A549 (cell line): ENCODE measurements around the gene IL3. TPM values are rescaled to one million over a fixed set of nuclear protein-coding genes. Genes with fewer than 3 reads are reported as not detected.

Experiments
- ATAC-seq, 2 experiments: fragments of 200-7000 bp in 1 of 2; fragments of >200 bp in 1 of 2; cut with Nextera tagmentation in 1 of 2; cut with Tn5 transposase in 1 of 2; 3 replicates each; pipeline versions ENCODE4 v1.8.0 to v1.9.1; 2018 to 2020; ENCODE audit warnings: mild to moderate bottlenecking in 1 of 2, moderate library complexity in 1 of 2
- CTCF ChIA-PET: fragments of 300-600 bp; sonication (Branson Sonifier 250); formaldehyde crosslinking; extraction: SDS; loops from one replicate; lab custom pipeline; 2021; ENCODE audit warnings: antibody characterized with exemption, inconsistent platforms; lab: Yijun Ruan, JAX
- POLR2A ChIA-PET: fragments of 350-600 bp; formaldehyde crosslinking; extraction: SDS; loops from one replicate; lab custom pipeline; 2021; ENCODE audit warnings: antibody characterized with exemption, inconsistent platforms; lab: Yijun Ruan, JAX
- DNase-seq, 2 experiments: peaks; one replicate each; pipeline versions ENCODE4 v3.0.0 to v3.0.0-alpha.2; 2011 to 2016; ENCODE audit warnings: low read depth in 1 of 2, low spot score in 1 of 2
- FAIRE-seq: peaks from 2 replicates; lab custom pipeline; 2011; peaks lifted over from hg19 to GRCh38; lab: Jason Lieb, UNC
- H3K27ac ChIP-seq, 2 experiments: fragments of >200 bp; sonication (Bioruptor Twin); formaldehyde crosslinking; 3 replicates each; pipeline ENCODE4 v1.5.1; 2016 to 2017
- H3K4me1 ChIP-seq: fragments of >200 bp; sonication (Bioruptor Twin); formaldehyde crosslinking; 3 replicates; pipeline ENCODE4 v1.6.1; 2016
- H3K4me2 ChIP-seq: fragments of >200 bp; sonication (Bioruptor Twin); formaldehyde crosslinking; 3 replicates; pipeline ENCODE4 v1.6.1; 2016
- H3K4me3 ChIP-seq: fragments of >200 bp; sonication (Bioruptor Twin); formaldehyde crosslinking; 3 replicates; pipeline ENCODE4 v1.5.1; 2016
- H3K9me3 ChIP-seq: fragments of >200 bp; sonication (Bioruptor Twin); formaldehyde crosslinking; 3 replicates; pipeline ENCODE4 v1.6.1; 2016
- ATOH8 ChIP-seq: fragments of 250-450 bp; sonication (Bioruptor Pico); IDR thresholded peaks from 2 replicates; pipeline ENCODE4 v1.5.0; 2020; ENCODE audit warnings: low read depth, mild to moderate bottlenecking, moderate library complexity
- CBX2 ChIP-seq: fragments of 200-600 bp; sonication (generic); IDR thresholded peaks from 2 replicates; pipeline ENCODE4 v1.6.1; 2016; ENCODE audit warnings: low read depth, mild to moderate bottlenecking, borderline replicate concordance
- CEBPB ChIP-seq, 2 experiments: fragments of >200 bp in 1 of 2; sonication (Bioruptor Twin) in 1 of 2; formaldehyde crosslinking in 1 of 2; IDR thresholded peaks; 2 replicates each; pipeline ENCODE4 v1.6.1; 2012 to 2016
- CHD2 ChIP-seq: fragments of 150-350 bp; IDR thresholded peaks from 2 replicates; pipeline ENCODE4 v1.6.1; 2014; ENCODE audit warnings: low read length; ENCODE audit not compliant: partially characterized antibody
- E2F6 ChIP-seq: IDR thresholded peaks from 2 replicates; pipeline ENCODE4 v1.6.1; 2012; ENCODE audit warnings: low read depth, borderline replicate concordance
- EHF ChIP-seq: fragments of 250-450 bp; sonication (Bioruptor Pico); IDR thresholded peaks from 2 replicates; pipeline ENCODE4 v1.5.0; 2020; ENCODE audit warnings: mild to moderate bottlenecking
- ELK1 ChIP-seq: fragments of 150-350 bp; IDR thresholded peaks from 2 replicates; pipeline ENCODE4 v1.6.1; 2014; ENCODE audit warnings: low read depth, mild to moderate bottlenecking, low read length
- EP300 ChIP-seq, 2 experiments: fragments of >200 bp; sonication (Bioruptor Twin); formaldehyde crosslinking; IDR thresholded peaks; 2 replicates in 1 of 2; 3 replicates in 1 of 2; pipeline ENCODE4 v1.6.1; 2016 to 2017
- FOSB ChIP-seq: fragments of 250-450 bp; sonication (Bioruptor Pico); IDR thresholded peaks from 2 replicates; pipeline ENCODE4 v1.5.0; 2020; ENCODE audit warnings: mild to moderate bottlenecking, moderate library complexity
- HES2 ChIP-seq: fragments of >200 bp; sonication (Bioruptor Twin); formaldehyde crosslinking; IDR thresholded peaks from 2 replicates; pipeline ENCODE4 v1.6.1; 2016
- HEYL ChIP-seq: fragments of 250-450 bp; sonication (Bioruptor Pico); IDR thresholded peaks from 2 replicates; pipeline ENCODE4 v1.8.0; 2021; ENCODE audit warnings: mild to moderate bottlenecking, moderate library complexity
- HOXB5 ChIP-seq: fragments of 250-450 bp; sonication (Bioruptor Pico); IDR thresholded peaks from 2 replicates; pipeline ENCODE4 v1.5.0; 2020; ENCODE audit warnings: mild to moderate bottlenecking, moderate library complexity
- JUN ChIP-seq, 2 experiments: fragments of >200 bp; sonication (Bioruptor Twin); formaldehyde crosslinking; IDR thresholded peaks; 2 replicates in 1 of 2; 3 replicates in 1 of 2; pipeline ENCODE4 v1.6.1; 2016 to 2017
- KDM5A ChIP-seq: fragments of 200-600 bp; sonication (generic); IDR thresholded peaks from 2 replicates; pipeline ENCODE4 v1.6.1; 2016; ENCODE audit warnings: antibody characterized with exemption, mild to moderate bottlenecking
- MYC ChIP-seq: IDR thresholded peaks from 2 replicates; pipeline ENCODE4 v1.6.1; 2012; ENCODE audit warnings: mild to moderate bottlenecking, inconsistent platforms, low read length, improper control_type of control experiment, borderline replicate concordance
- PBX3 ChIP-seq: IDR thresholded peaks from 2 replicates; pipeline ENCODE4 v1.6.1; 2012
- PHF8 ChIP-seq: fragments of 200-600 bp; sonication (generic); IDR thresholded peaks from 2 replicates; pipeline ENCODE4 v1.6.1; 2016; ENCODE audit warnings: low read depth, mild to moderate bottlenecking, antibody characterized with exemption, moderate library complexity, borderline replicate concordance
- RCOR1 ChIP-seq: fragments of 150-350 bp; IDR thresholded peaks from 2 replicates; pipeline ENCODE4 v1.6.1; 2014; ENCODE audit warnings: antibody characterized with exemption, low read length, low read depth
- RFX5 ChIP-seq: fragments of 450-650 bp; IDR thresholded peaks from 2 replicates; pipeline ENCODE4 v1.7.1; 2014; ENCODE audit warnings: antibody characterized with exemption, mild to moderate bottlenecking, moderate library complexity
- RNF2 ChIP-seq: fragments of 200-600 bp; sonication (generic); IDR thresholded peaks from 2 replicates; pipeline ENCODE4 v1.6.1; 2016; ENCODE audit warnings: low read depth, mild to moderate bottlenecking, antibody characterized with exemption, moderate library complexity, borderline replicate concordance
- ZNF302 ChIP-seq: fragments of 250-450 bp; sonication (Bioruptor Pico); IDR thresholded peaks from 2 replicates; pipeline ENCODE4 v1.9.0; 2021; ENCODE audit warnings: inconsistent platforms, mild to moderate bottlenecking, moderate library complexity
- WGBS: methylation state at CpG from one replicate; pipeline ENCODE4 v1.1.6; 2017; ENCODE audit errors: missing lambda C conversion rate; 5-methylcytosine and 5-hydroxymethylcytosine counted together
- polyA plus RNA-seq, 4 experiments: library from polyadenylated mRNA; depleted of rRNA in 3 of 4; stranded (reverse); fragments of >200 nt; fragmentation: RNase III in 1 of 4; extraction: RNeasy Plus Mini Kit Qiagen cat#74134 plus additional on column Dnase treatment in 1 of 4; gene quantifications; 2 replicates in 3 of 4; 3 replicates in 1 of 4; pipeline ENCODE4 v1.2.3, GENCODE V29; 2011 to 2017

IL3 gene
- polyA plus RNA-seq, 2 of the 4 experiments (the other 2 are of a cell fraction), result not detected

GRCh38 chr5:132079081-132079480 lies 18.6 kb downstream of the IL3 start:
- Histone ChIP-seq H3K4me1 (no peaks in the 10 kb centered on the region), H3K27ac (no peak overlapping the region), H3K4me2 (no peak overlapping the region), H3K9me3 (no peaks in the 10 kb centered on the region), H3K4me3 (no peak overlapping the region)
- TF ChIP-seq PBX3, result no peak
- POLR2A ChIA-PET, result no interaction called here
- CTCF ChIA-PET, result interaction anchor here (4.4 to 8.1 kb wide), 2 partner anchors 15 to 16 kb away, joined by 50 to 86 read pairs; partner anchors contain the start of gene IL3
- WGBS, result 44% methylated on average over 4 of the region's 4 CpGs
- ATAC-seq (no peak), FAIRE-seq (no peak), DNase-seq (no peak)

- POLR2A ChIA-PET, result no interaction called here
- no peak for ATAC-seq
- no peak for DNase-seq
- TF ChIP-seq EP300 (IDR thresholded peaks at IDR 0.05) (no peak), RNF2 (no peak), JUN (IDR thresholded peaks at IDR 0.05) (no peak), E2F6 (no peak), HOXB5 (CRISPR knock-in tag) (no peak), RFX5 (no peak), FOSB (CRISPR knock-in tag) (no peak), ATOH8 (CRISPR knock-in tag) (no peak), CBX2 (no peak), RCOR1 (no peak), EHF (no peak)
- TF ChIP-seq, all 56 proteins: peak for 0
- no peak overlapping the region for H3K27ac ChIP-seq
- no peak for FAIRE-seq
- no peak overlapping the region for H3K4me3 ChIP-seq
- 57% methylated on average over 3 of the region's 3 CpGs for WGBS
- H3K4me1 ChIP-seq, result no peaks in the 10 kb centered on the region
- H3K4me2 ChIP-seq, result no peak overlapping the region
- no peaks in the 10 kb centered on the region for H3K9me3 ChIP-seq
- CTCF ChIA-PET, result interaction anchor here (0.8 to 4.4 kb wide), 3 partner anchors 13 to 657 kb away, joined by 3 to 50 read pairs (median 3); no protein-coding TSS in a partner anchor
Measured at GRCh38 chr5:132079619-132080018, 19.2 kb downstream of the IL3 start.

- DNase-seq (no peak), FAIRE-seq (no peak), ATAC-seq (no peak)
- TF ChIP-seq EP300 (IDR thresholded peaks at IDR 0.05), result no peak
- TF ChIP-seq PHF8, result no peak
- no peak for TF ChIP-seq HES2
- no peak for TF ChIP-seq RNF2
- TF ChIP-seq ATOH8 (CRISPR knock-in tag), result no peak
- no peak for TF ChIP-seq CHD2
- no peak for TF ChIP-seq HEYL (CRISPR knock-in tag)
- TF ChIP-seq CEBPB (IDR thresholded peaks at IDR 0.05), result no peak
- TF ChIP-seq ZNF302 (CRISPR knock-in tag), result no peak
- no peak for TF ChIP-seq MYC
- TF ChIP-seq ELK1, result no peak
- no peak for TF ChIP-seq E2F6
- TF ChIP-seq KDM5A, result no peak
- Histone ChIP-seq H3K9me3 (no peaks in the 10 kb centered on the region), H3K4me3 (no peak overlapping the region), H3K27ac (no peak overlapping the region), H3K4me1 (no peaks in the 10 kb centered on the region), H3K4me2 (no peak overlapping the region)
- CTCF ChIA-PET, result interaction anchor here (0.8 to 4.4 kb wide), 4 partner anchors 14 to 658 kb away, joined by 3 to 50 read pairs (median 4); no protein-coding TSS in a partner anchor
- POLR2A ChIA-PET, result no interaction called here
- WGBS, result 82% methylated on average over 3 of the region's 3 CpGs
Measured at GRCh38 chr5:132080595-132080994, 20.1 kb downstream of the IL3 start.
